ENCODE results near the gene HHIP.

- TF ChIP-seq HNF1A (IDR thresholded peaks at IDR 0.05; ENCODE audit: low read depth) (no peak), HNF1A (CRISPR knock-in tag; IDR thresholded peaks at IDR 0.05; ENCODE audit: borderline replicate concordance) (no peak), ZBTB7A (CRISPR knock-in tag; IDR thresholded peaks at IDR 0.05) (no peak), ZFP90 (CRISPR knock-in tag; IDR thresholded peaks at IDR 0.05; ENCODE audit: borderline replicate concordance) (no peak), HMG20B (CRISPR knock-in tag; conservative IDR thresholded peaks at IDR 0.05) (no peak), YY1 (IDR thresholded peaks at IDR 0.05; ENCODE audit: insufficient read depth, insufficient replicate concordance, low read depth, low read length) (no peak), ZNF33A (CRISPR knock-in tag; IDR thresholded peaks at IDR 0.05; ENCODE audit: borderline replicate concordance) (no peak), CTCF (CRISPR knock-in tag; IDR thresholded peaks at IDR 0.05) (no peak), ZNF776 (CRISPR knock-in tag; IDR thresholded peaks at IDR 0.05) (no peak), EP300 (IDR thresholded peaks at IDR 0.05; ENCODE audit: low read depth in 2 of 2, low read length in 2 of 2) (no peak), EP300 (CRISPR knock-in tag; IDR thresholded peaks at IDR 0.05; ENCODE audit: borderline replicate concordance) (no peak), ZFP36L1 (CRISPR knock-in tag; IDR thresholded peaks at IDR 0.05) (no peak), SNAPC4 (CRISPR knock-in tag; IDR thresholded peaks at IDR 0.05) (no peak), ZNF138 (CRISPR knock-in tag; IDR thresholded peaks at IDR 0.05; ENCODE audit: low read depth) (no peak)
Observed at GRCh38 chr4:144633215-144633614, 12.7 kb upstream of the HHIP start.

Data from HepG2 (cell line).